Ishikawa (cell line): ENCODE data around the gene NNAT.

Experiments
- EP300 ChIP-seq: IDR thresholded peaks from 2 replicates; pipeline ENCODE4 v1.6.1; 2012; ENCODE audit warnings: borderline replicate concordance
- FOXM1 ChIP-seq: IDR thresholded peaks from 2 replicates; pipeline ENCODE4 v1.6.1; 2012; ENCODE audit warnings: low read depth, borderline replicate concordance
- MAX ChIP-seq: IDR thresholded peaks from 2 replicates; pipeline ENCODE4 v1.6.1; 2012
- REST ChIP-seq: IDR thresholded peaks from 2 replicates; pipeline ENCODE4 v1.6.1; 2012; ENCODE audit warnings: low read depth, mild to moderate bottlenecking
- TAF1 ChIP-seq: IDR thresholded peaks from 2 replicates; pipeline ENCODE4 v1.6.1; 2012; ENCODE audit warnings: low read depth, mild to moderate bottlenecking
- TCF12 ChIP-seq: IDR thresholded peaks from 2 replicates; pipeline ENCODE4 v1.6.1; 2012; ENCODE audit warnings: low read depth
- ZBTB7A ChIP-seq: IDR thresholded peaks from 2 replicates; pipeline ENCODE4 v1.6.1; 2012; ENCODE audit warnings: low read depth

GRCh38 chr20:37547912-37548311 is 26.9 kb downstream of the NNAT start:
- TF ChIP-seq TCF12 (no peak), EP300 (no peak), ZBTB7A (no peak), TAF1 (no peak), MAX (no peak), FOXM1 (no peak), REST (no peak)
